A549 (cell line): ENCODE results near the gene IL2RG. TPM values are rescaled to one million over a fixed set of nuclear protein-coding genes. Genes with fewer than 3 reads are reported as not detected.

Experiments
- ATAC-seq, 2 experiments: fragments of 200-7000 bp in 1 of 2; fragments of >200 bp in 1 of 2; cut with Nextera tagmentation in 1 of 2; cut with Tn5 transposase in 1 of 2; 3 replicates each; pipeline versions ENCODE4 v1.8.0 to v1.9.1; 2018 to 2020; ENCODE audit warnings: mild to moderate bottlenecking in 1 of 2, moderate library complexity in 1 of 2
- CTCF ChIA-PET: fragments of 300-600 bp; sonication (Branson Sonifier 250); formaldehyde crosslinking; extraction: SDS; loops from one replicate; lab custom pipeline; 2021; ENCODE audit warnings: antibody characterized with exemption, inconsistent platforms; lab: Yijun Ruan, JAX
- POLR2A ChIA-PET: fragments of 350-600 bp; formaldehyde crosslinking; extraction: SDS; loops from one replicate; lab custom pipeline; 2021; ENCODE audit warnings: antibody characterized with exemption, inconsistent platforms; lab: Yijun Ruan, JAX
- DNase-seq, 2 experiments: peaks; one replicate each; pipeline versions ENCODE4 v3.0.0 to v3.0.0-alpha.2; 2011 to 2016; ENCODE audit warnings: low read depth in 1 of 2, low spot score in 1 of 2
- FAIRE-seq: peaks from 2 replicates; lab custom pipeline; 2011; peaks lifted over from hg19 to GRCh38; lab: Jason Lieb, UNC
- H3K27ac ChIP-seq, 2 experiments: fragments of >200 bp; sonication (Bioruptor Twin); formaldehyde crosslinking; 3 replicates each; pipeline ENCODE4 v1.5.1; 2016 to 2017
- H3K4me1 ChIP-seq: fragments of >200 bp; sonication (Bioruptor Twin); formaldehyde crosslinking; 3 replicates; pipeline ENCODE4 v1.6.1; 2016
- H3K4me2 ChIP-seq: fragments of >200 bp; sonication (Bioruptor Twin); formaldehyde crosslinking; 3 replicates; pipeline ENCODE4 v1.6.1; 2016
- H3K4me3 ChIP-seq: fragments of >200 bp; sonication (Bioruptor Twin); formaldehyde crosslinking; 3 replicates; pipeline ENCODE4 v1.5.1; 2016
- H3K9me3 ChIP-seq: fragments of >200 bp; sonication (Bioruptor Twin); formaldehyde crosslinking; 3 replicates; pipeline ENCODE4 v1.6.1; 2016
- ATOH8 ChIP-seq: fragments of 250-450 bp; sonication (Bioruptor Pico); IDR thresholded peaks from 2 replicates; pipeline ENCODE4 v1.5.0; 2020; ENCODE audit warnings: low read depth, mild to moderate bottlenecking, moderate library complexity
- BCL3 ChIP-seq: fragments of >200 bp; sonication (Bioruptor Twin); formaldehyde crosslinking; IDR thresholded peaks from 3 replicates; pipeline ENCODE4 v1.6.1; 2016
- CEBPB ChIP-seq, 2 experiments: fragments of >200 bp in 1 of 2; sonication (Bioruptor Twin) in 1 of 2; formaldehyde crosslinking in 1 of 2; IDR thresholded peaks; 2 replicates each; pipeline ENCODE4 v1.6.1; 2012 to 2016
- CHD2 ChIP-seq: fragments of 150-350 bp; IDR thresholded peaks from 2 replicates; pipeline ENCODE4 v1.6.1; 2014; ENCODE audit warnings: low read length; ENCODE audit not compliant: partially characterized antibody
- E2F6 ChIP-seq: IDR thresholded peaks from 2 replicates; pipeline ENCODE4 v1.6.1; 2012; ENCODE audit warnings: low read depth, borderline replicate concordance
- ELK1 ChIP-seq: fragments of 150-350 bp; IDR thresholded peaks from 2 replicates; pipeline ENCODE4 v1.6.1; 2014; ENCODE audit warnings: low read depth, mild to moderate bottlenecking, low read length
- FOSL2 ChIP-seq, 2 experiments: fragments of 450-650 bp in 1 of 2; fragments of >200 bp in 1 of 2; sonication (Bioruptor Twin) in 1 of 2; formaldehyde crosslinking; IDR thresholded peaks; 2 replicates each; pipeline versions ENCODE4 v1.5.0 to v1.6.1; 2016 to 2020; ENCODE audit warnings: mild to moderate bottlenecking in 1 of 2, moderate library complexity in 1 of 2
- FOXS1 ChIP-seq: fragments of 250-450 bp; sonication (Bioruptor Pico); IDR thresholded peaks from 2 replicates; pipeline ENCODE4 v1.5.0; 2020; ENCODE audit warnings: mild to moderate bottlenecking, moderate library complexity
- HMGXB4 ChIP-seq: fragments of 250-450 bp; sonication (Bioruptor Pico); IDR thresholded peaks from 2 replicates; pipeline ENCODE4 v1.5.0; 2021; ENCODE audit warnings: mild to moderate bottlenecking, moderate library complexity, borderline replicate concordance
- HOXB13 ChIP-seq: fragments of 250-450 bp; sonication (Bioruptor Pico); IDR thresholded peaks from 2 replicates; pipeline ENCODE4 v1.5.0; 2020; ENCODE audit warnings: low read depth, mild to moderate bottlenecking, moderate library complexity
- JUNB ChIP-seq: fragments of >200 bp; sonication (Bioruptor Twin); formaldehyde crosslinking; IDR thresholded peaks from 2 replicates; pipeline ENCODE4 v1.6.1; 2016
- MAX ChIP-seq: IDR thresholded peaks from 2 replicates; pipeline ENCODE4 v1.6.1; 2012
- MAZ ChIP-seq: fragments of 150-350 bp; IDR thresholded peaks from 2 replicates; pipeline ENCODE4 v1.6.1; 2014; ENCODE audit warnings: antibody characterized with exemption, low read depth, low read length, borderline replicate concordance
- NPAS2 ChIP-seq: fragments of 250-450 bp; sonication (Bioruptor Pico); IDR thresholded peaks from 2 replicates; pipeline ENCODE4 v1.8.0; 2022; ENCODE audit warnings: mild to moderate bottlenecking, moderate library complexity, borderline replicate concordance
- NR3C1 ChIP-seq: fragments of >200 bp; sonication (Bioruptor Twin); formaldehyde crosslinking; IDR thresholded peaks from 3 replicates; pipeline ENCODE4 v1.6.1; 2017
- PHF8 ChIP-seq: fragments of 200-600 bp; sonication (generic); IDR thresholded peaks from 2 replicates; pipeline ENCODE4 v1.6.1; 2016; ENCODE audit warnings: low read depth, mild to moderate bottlenecking, antibody characterized with exemption, moderate library complexity, borderline replicate concordance
- POLR2A ChIP-seq: IDR thresholded peaks from 2 replicates; pipeline ENCODE4 v1.6.1; 2012; ENCODE audit warnings: mild to moderate bottlenecking, low read length
- RFX5 ChIP-seq: fragments of 450-650 bp; IDR thresholded peaks from 2 replicates; pipeline ENCODE4 v1.7.1; 2014; ENCODE audit warnings: antibody characterized with exemption, mild to moderate bottlenecking, moderate library complexity
- SREBF2 ChIP-seq: fragments of 450-650 bp; IDR thresholded peaks from 2 replicates; pipeline ENCODE4 v1.6.1; 2014; ENCODE audit warnings: mild to moderate bottlenecking, moderate library complexity
- TFCP2L1 ChIP-seq: fragments of 250-450 bp; sonication (Bioruptor Pico); IDR thresholded peaks from 2 replicates; pipeline ENCODE4 v1.5.0; 2021; ENCODE audit warnings: mild to moderate bottlenecking
- ZNF302 ChIP-seq: fragments of 250-450 bp; sonication (Bioruptor Pico); IDR thresholded peaks from 2 replicates; pipeline ENCODE4 v1.9.0; 2021; ENCODE audit warnings: inconsistent platforms, mild to moderate bottlenecking, moderate library complexity
- ZSCAN20 ChIP-seq: fragments of 250-450 bp; sonication (Bioruptor Pico); IDR thresholded peaks from 2 replicates; pipeline ENCODE4 v1.8.0; 2022; ENCODE audit warnings: mild to moderate bottlenecking, moderate library complexity
- WGBS: methylation state at CpG from one replicate; pipeline ENCODE4 v1.1.6; 2017; ENCODE audit errors: missing lambda C conversion rate; 5-methylcytosine and 5-hydroxymethylcytosine counted together
- polyA plus RNA-seq, 4 experiments: library from polyadenylated mRNA; depleted of rRNA in 3 of 4; stranded (reverse); fragments of >200 nt; fragmentation: RNase III in 1 of 4; extraction: RNeasy Plus Mini Kit Qiagen cat#74134 plus additional on column Dnase treatment in 1 of 4; gene quantifications; 2 replicates in 3 of 4; 3 replicates in 1 of 4; pipeline ENCODE4 v1.2.3, GENCODE V29; 2011 to 2017

IL2RG gene
- polyA plus RNA-seq, 2 of the 4 experiments (the other 2 are of a cell fraction): 0.22 to 0.23 TPM

GRCh38 chrX:71095555-71095980 lies 15.8 kb downstream of the IL2RG start, which contains the start of gene FOXO4:
FOXO4 (plus strand) TSS chrX:71095851; CDS start chrX:71096529, 678 bp downstream.
- H3K4me1 ChIP-seq: peaks cover 6% of the 10 kb centered on the region; the same call in 2 of the 3 replicates
- H3K27ac ChIP-seq: peak within 1 kb of the TSS; percentile 78 to 86
- peak within 1 kb of the TSS; percentile 58 for H3K4me3 ChIP-seq
- DNase-seq: peak; percentile 87 to 94
- FAIRE-seq: peak; percentile 97
- peak; percentile 74 for TF ChIP-seq MAX
- peak; percentile 53; the same call in 1 of the 2 replicates for TF ChIP-seq PHF8
- TF ChIP-seq FOSL2 (IDR thresholded peaks at IDR 0.05): no peak
- no peak for TF ChIP-seq FOSL2 (CRISPR knock-in tag; IDR thresholded peaks at IDR 0.05)
- 0 out of 3 replicates have a peak, but pooled peaks have one; percentile 17 for TF ChIP-seq BCL3
- TF ChIP-seq SREBF2: no peak
- peak; percentile 63 for TF ChIP-seq E2F6
- TF ChIP-seq POLR2A: peak; percentile 67
- ChIA-PET CTCF (interaction anchor here (1.1 kb wide), 1 partner anchor 84 kb away, joined by 3 read pairs; no protein-coding TSS in a partner anchor), POLR2A (no interaction called here)
- WGBS: 0% methylated on average over 15 of the region's 29 CpGs
- peak within 1 kb of the TSS; percentile 91 for H3K4me2 ChIP-seq
- no peaks in the 10 kb centered on the region for H3K9me3 ChIP-seq
- ATAC-seq: peak; percentile 96 to 97

GRCh38 chrX:71095033-71095432 lies 16.3 kb downstream of the IL2RG start:
- H3K4me2 ChIP-seq: peak overlapping the region; percentile 91
- FAIRE-seq (peak; percentile 32), ATAC-seq (peak in 1 of 2 experiments; percentile 7; a peak in 2 of 6 replicates), DNase-seq (no peak)
- ChIA-PET POLR2A (no interaction called here), CTCF (no interaction called here)
- H3K27ac ChIP-seq: peak overlapping the region; percentile 78 to 86
- H3K4me3 ChIP-seq: peak overlapping the region; percentile 58
- TF ChIP-seq NPAS2 (CRISPR knock-in tag) (no peak), ATOH8 (CRISPR knock-in tag) (no peak), ZNF302 (CRISPR knock-in tag) (no peak), RFX5 (no peak), HMGXB4 (no peak), MAX (no peak), PHF8 (no peak), HOXB13 (CRISPR knock-in tag) (no peak), ZSCAN20 (CRISPR knock-in tag) (no peak), CHD2 (no peak), BCL3 (no peak), NR3C1 (no peak), ELK1 (no peak), CEBPB (IDR thresholded peaks at IDR 0.05) (no peak), TFCP2L1 (CRISPR knock-in tag) (no peak), MAZ (no peak), FOXS1 (CRISPR knock-in tag) (no peak), JUNB (no peak)
- 40% methylated on average over 6 of the region's 6 CpGs for WGBS
- no peaks in the 10 kb centered on the region for H3K9me3 ChIP-seq
- H3K4me1 ChIP-seq: peaks cover 6% of the 10 kb centered on the region; the same call in 2 of the 3 replicates
